A673 (cell line): ENCODE data around the gene PNLIP.

ENCODE experiments used
- EZH2 ChIP-seq: fragments of 200-600 bp; sonication (generic); IDR thresholded peaks from 2 replicates; pipeline ENCODE4 v1.6.1; 2017; ENCODE audit warnings: borderline replicate concordance, low read depth, mild to moderate bottlenecking, mixed read lengths, antibody characterized with exemption, low read length; ENCODE audit not compliant: poor library complexity, severe bottlenecking
- TF ChIP-seq, protein P1 (sequence below): fragments of 300-800, 200-600 bp; sonication (generic); conservative IDR thresholded peaks from 2 replicates; pipeline ENCODE4 v1.5.1; 2017; ENCODE audit warnings: low read depth, mild to moderate bottlenecking, antibody characterized with exemption, low read length, moderate library complexity, mixed read lengths

DNA sequence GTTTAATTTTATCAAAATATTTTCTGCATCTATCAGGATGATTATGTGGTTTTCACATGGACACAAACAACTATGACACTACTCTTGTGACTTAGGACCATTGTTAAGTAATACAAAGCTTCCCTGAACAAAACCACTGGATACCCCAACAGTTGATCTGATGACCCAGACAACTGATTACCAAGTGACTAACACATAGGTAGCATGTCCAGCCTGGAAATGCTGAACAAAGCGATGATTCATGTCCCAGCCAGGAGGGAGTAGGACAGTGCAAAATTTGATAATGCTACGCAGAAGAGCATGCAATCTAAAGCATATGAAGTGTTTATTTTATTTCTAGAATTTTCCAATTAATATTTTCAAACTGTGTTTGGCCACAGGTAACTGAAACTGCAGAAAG is 8.9 kb upstream of the PNLIP start:
- TF ChIP-seq, protein P1, sequence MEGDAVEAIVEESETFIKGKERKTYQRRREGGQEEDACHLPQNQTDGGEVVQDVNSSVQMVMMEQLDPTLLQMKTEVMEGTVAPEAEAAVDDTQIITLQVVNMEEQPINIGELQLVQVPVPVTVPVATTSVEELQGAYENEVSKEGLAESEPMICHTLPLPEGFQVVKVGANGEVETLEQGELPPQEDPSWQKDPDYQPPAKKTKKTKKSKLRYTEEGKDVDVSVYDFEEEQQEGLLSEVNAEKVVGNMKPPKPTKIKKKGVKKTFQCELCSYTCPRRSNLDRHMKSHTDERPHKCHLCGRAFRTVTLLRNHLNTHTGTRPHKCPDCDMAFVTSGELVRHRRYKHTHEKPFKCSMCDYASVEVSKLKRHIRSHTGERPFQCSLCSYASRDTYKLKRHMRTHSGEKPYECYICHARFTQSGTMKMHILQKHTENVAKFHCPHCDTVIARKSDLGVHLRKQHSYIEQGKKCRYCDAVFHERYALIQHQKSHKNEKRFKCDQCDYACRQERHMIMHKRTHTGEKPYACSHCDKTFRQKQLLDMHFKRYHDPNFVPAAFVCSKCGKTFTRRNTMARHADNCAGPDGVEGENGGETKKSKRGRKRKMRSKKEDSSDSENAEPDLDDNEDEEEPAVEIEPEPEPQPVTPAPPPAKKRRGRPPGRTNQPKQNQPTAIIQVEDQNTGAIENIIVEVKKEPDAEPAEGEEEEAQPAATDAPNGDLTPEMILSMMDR = no peak
- TF ChIP-seq EZH2 = no peak
